ENCODE measurements around the gene VEZF1.

GRCh38 chr17:57937492-57937891 is 50.6 kb downstream of the VEZF1 start:
- no peak for TF ChIP-seq CTCF (IDR thresholded peaks at IDR 0.05 in 8 of 11, conservative IDR thresholded peaks at IDR 0.05 in 3 of 11)
- TF ChIP-seq POLR2A (IDR thresholded peaks at IDR 0.05) = no peak
- TF ChIP-seq POLR2AphosphoS5 (IDR thresholded peaks at IDR 0.05) = no peak

All from spleen (tissue), 7 donors.